GM23338 (cell line): ENCODE results near the gene IDH3A. TPM values are rescaled to one million over a fixed set of nuclear protein-coding genes. Genes with fewer than 3 reads are reported as not detected.

Source experiments
- ATAC-seq: fragments of 200-7000 bp; cut with Tn5 transposase; 3 replicates; pipeline ENCODE4 v1.9.1; 2020
- DNase-seq: peaks from one replicate; pipeline ENCODE4 v3.0.0-alpha.2; 2015; ENCODE audit warnings: low spot score
- H2AFZ ChIP-seq: fragments of 200-600 bp; sonication (generic); 2 replicates; pipeline ENCODE4 v1.8.0; 2016; ENCODE audit warnings: antibody characterized with exemption, mild to moderate bottlenecking, moderate library complexity
- H3F3A ChIP-seq: fragments of 200-600 bp; sonication (generic); replicated peaks from 2 replicates; pipeline ENCODE4 v1.8.0; 2017; ENCODE audit warnings: antibody characterized with exemption, mixed run types, low read depth
- H3K27ac ChIP-seq: fragments of 200-600 bp; sonication (generic); 2 replicates; pipeline ENCODE4 v1.6.1; 2016; ENCODE audit warnings: low read depth
- H3K27me3 ChIP-seq: fragments of 200-600 bp; sonication (generic); 2 replicates; pipeline ENCODE4 v1.8.0; 2016; ENCODE audit warnings: mild to moderate bottlenecking, mixed run types, moderate library complexity; ENCODE audit not compliant: insufficient read depth
- H3K36me3 ChIP-seq: fragments of 200-600 bp; sonication (generic); 2 replicates; pipeline ENCODE4 v1.8.0; 2016; ENCODE audit warnings: mild to moderate bottlenecking; ENCODE audit not compliant: insufficient read depth
- H3K4me1 ChIP-seq: fragments of 200-600 bp; sonication (generic); 2 replicates; pipeline ENCODE4 v1.8.0; 2016; ENCODE audit warnings: mild to moderate bottlenecking, moderate library complexity; ENCODE audit not compliant: insufficient read depth
- H3K4me2 ChIP-seq: fragments of 200-600 bp; sonication (generic); 2 replicates; pipeline ENCODE4 v1.7.1; 2017; ENCODE audit warnings: mixed run types
- H3K4me3 ChIP-seq: fragments of 200-600 bp; sonication (generic); 2 replicates; pipeline ENCODE4 v1.6.1; 2016; ENCODE audit warnings: mixed run types
- H3K79me2 ChIP-seq: fragments of 200-600 bp; sonication (generic); replicated peaks from 2 replicates; pipeline ENCODE4 v1.8.0; 2017; ENCODE audit warnings: mild to moderate bottlenecking; ENCODE audit not compliant: insufficient read depth
- H3K9me2 ChIP-seq: fragments of 200-600 bp; sonication (generic); 2 replicates; pipeline ENCODE4 v1.8.0; 2017; ENCODE audit not compliant: insufficient read depth
- H4K20me1 ChIP-seq: fragments of 200-600 bp; sonication (generic); replicated peaks from 2 replicates; pipeline ENCODE4 v1.8.0; 2017; ENCODE audit warnings: mild to moderate bottlenecking; ENCODE audit not compliant: insufficient read depth
- H3K27ac Mint-ChIP-seq: 2 replicates; pipeline ENCODE4 v1.8.0; 2020; ENCODE audit warnings: inconsistent platforms, mild to moderate bottlenecking, moderate library complexity, mixed read lengths
- H3K27me3 Mint-ChIP-seq: 3 replicates; pipeline ENCODE4 v1.8.0; 2022; ENCODE audit warnings: low read depth, mild to moderate bottlenecking, moderate library complexity, mixed read lengths, inconsistent platforms; ENCODE audit not compliant: insufficient read depth, poor library complexity
- H3K36me3 Mint-ChIP-seq: 3 replicates; pipeline ENCODE4 v1.8.0; 2021; ENCODE audit warnings: low read depth, mild to moderate bottlenecking, inconsistent platforms, moderate library complexity, mixed read lengths
- H3K4me1 Mint-ChIP-seq: 3 replicates; pipeline ENCODE4 v1.8.0; 2020; ENCODE audit warnings: mild to moderate bottlenecking, inconsistent platforms, mixed read lengths
- H3K4me3 Mint-ChIP-seq: 3 replicates; pipeline ENCODE4 v1.8.0; 2021; ENCODE audit warnings: moderate library complexity, mild to moderate bottlenecking, inconsistent platforms, mixed read lengths
- H3K9me3 Mint-ChIP-seq: 3 replicates; pipeline ENCODE4 v1.8.0; 2020; ENCODE audit warnings: moderate library complexity, mild to moderate bottlenecking, inconsistent platforms, mixed read lengths
- CREB1 ChIP-seq: fragments of 250-450 bp; sonication (Bioruptor Pico); IDR thresholded peaks from 2 replicates; pipeline ENCODE4 v1.5.0; 2020; ENCODE audit warnings: low read depth, mild to moderate bottlenecking, moderate library complexity
- ETS1 ChIP-seq: IDR thresholded peaks from 2 replicates; pipeline ENCODE4 v1.6.1; 2016; ENCODE audit warnings: antibody characterized with exemption
- JUNB ChIP-seq: IDR thresholded peaks from one replicate; pipeline ENCODE4 v1.6.1; 2016; ENCODE audit warnings: antibody characterized with exemption; ENCODE audit not compliant: unreplicated experiment
- NANOG ChIP-seq: IDR thresholded peaks from 2 replicates; pipeline ENCODE4 v1.6.1; 2016; ENCODE audit warnings: antibody characterized with exemption, borderline replicate concordance
- POLR2AphosphoS5 ChIP-seq: IDR thresholded peaks from 2 replicates; pipeline ENCODE4 v1.6.1; 2016; ENCODE audit warnings: antibody characterized with exemption, low read depth
- STAT1 ChIP-seq: IDR thresholded peaks from one replicate; pipeline ENCODE4 v1.6.1; 2016; ENCODE audit warnings: antibody characterized with exemption; ENCODE audit not compliant: unreplicated experiment
- ZNF114 ChIP-seq: fragments of 250-450 bp; sonication (Bioruptor Pico); IDR thresholded peaks from 2 replicates; pipeline ENCODE4 v1.5.0; 2020; ENCODE audit warnings: mild to moderate bottlenecking, moderate library complexity
- ZNF331 ChIP-seq: fragments of 250-450 bp; sonication (Bioruptor Pico); IDR thresholded peaks from 2 replicates; pipeline ENCODE4 v1.5.0; 2020; ENCODE audit warnings: low read depth, mild to moderate bottlenecking, moderate library complexity
- ZNF462 ChIP-seq: fragments of 250-450 bp; sonication (Bioruptor Pico); IDR thresholded peaks from 2 replicates; pipeline ENCODE4 v1.5.0; 2020; ENCODE audit warnings: mild to moderate bottlenecking, moderate library complexity
- polyA plus RNA-seq: library from polyadenylated mRNA; unstranded; fragments of >200 nt; fragmentation: Nextera tagmentation; extraction: Ambion mirVana; gene quantifications from 2 replicates; pipeline ENCODE4 v1.2.1, GENCODE V29; 2016
- total RNA-seq: library from RNA; depleted of rRNA; stranded (reverse); fragments of >200 nt; shearing (Covaris generic); gene quantifications from 2 replicates; pipeline ENCODE4 v1.2.3, GENCODE V29; 2014
- TF ChIP-seq, protein P1 (sequence below), 2 experiments: fragments of 200-600 bp in 1 of 2; sonication (generic) in 1 of 2; conservative IDR thresholded peaks; 2 replicates each; pipeline versions ENCODE4 v1.5.1 to v1.6.1; 2016 to 2017; ENCODE audit warnings: antibody characterized with exemption in 2 of 2, low read depth in 2 of 2, mild to moderate bottlenecking in 2 of 2, moderate library complexity in 1 of 2

Gene IDH3A
- total and polyA plus RNA-seq, 2 experiments from 2014 or later, result 24.1 to 41.6 TPM

GRCh38 chr15:78206326-78207109 is 57.4 kb downstream of the IDH3A start:
- Histone ChIP-seq H3K79me2 (no peaks in the 10 kb centered on the region), H3K36me3 (no peaks in the 10 kb centered on the region), H3K4me2 (no peak overlapping the region), H3F3A (no peaks in the 10 kb centered on the region), H3K4me1 (no peaks in the 10 kb centered on the region), H2AFZ (no peak overlapping the region), H3K27me3 (no peaks in the 10 kb centered on the region), H3K27ac (no peak overlapping the region), H3K9me2 (no peaks in the 10 kb centered on the region), H4K20me1 (no peaks in the 10 kb centered on the region), H3K4me3 (no peak overlapping the region)
- Mint-ChIP-seq H3K27ac (peak overlapping the region; percentile 56), H3K4me3 (no peak overlapping the region), H3K36me3 (no peaks in the 10 kb centered on the region), H3K4me1 (peaks cover 7% of the 10 kb centered on the region), H3K27me3 (peaks cover 7% of the 10 kb centered on the region), H3K9me3 (no peaks in the 10 kb centered on the region)
- no peak for TF ChIP-seq NANOG
- TF ChIP-seq CREB1 (CRISPR knock-in tag), result no peak
- TF ChIP-seq, protein P1, sequence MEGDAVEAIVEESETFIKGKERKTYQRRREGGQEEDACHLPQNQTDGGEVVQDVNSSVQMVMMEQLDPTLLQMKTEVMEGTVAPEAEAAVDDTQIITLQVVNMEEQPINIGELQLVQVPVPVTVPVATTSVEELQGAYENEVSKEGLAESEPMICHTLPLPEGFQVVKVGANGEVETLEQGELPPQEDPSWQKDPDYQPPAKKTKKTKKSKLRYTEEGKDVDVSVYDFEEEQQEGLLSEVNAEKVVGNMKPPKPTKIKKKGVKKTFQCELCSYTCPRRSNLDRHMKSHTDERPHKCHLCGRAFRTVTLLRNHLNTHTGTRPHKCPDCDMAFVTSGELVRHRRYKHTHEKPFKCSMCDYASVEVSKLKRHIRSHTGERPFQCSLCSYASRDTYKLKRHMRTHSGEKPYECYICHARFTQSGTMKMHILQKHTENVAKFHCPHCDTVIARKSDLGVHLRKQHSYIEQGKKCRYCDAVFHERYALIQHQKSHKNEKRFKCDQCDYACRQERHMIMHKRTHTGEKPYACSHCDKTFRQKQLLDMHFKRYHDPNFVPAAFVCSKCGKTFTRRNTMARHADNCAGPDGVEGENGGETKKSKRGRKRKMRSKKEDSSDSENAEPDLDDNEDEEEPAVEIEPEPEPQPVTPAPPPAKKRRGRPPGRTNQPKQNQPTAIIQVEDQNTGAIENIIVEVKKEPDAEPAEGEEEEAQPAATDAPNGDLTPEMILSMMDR (conservative IDR thresholded peaks at IDR 0.05; ENCODE audit: low read depth in 2 of 2), result no peak
- TF ChIP-seq POLR2AphosphoS5, result no peak
- no peak for TF ChIP-seq ZNF462
- TF ChIP-seq ETS1, result no peak
- no peak for TF ChIP-seq ZNF331 (CRISPR knock-in tag)
- no peak for TF ChIP-seq JUNB
- no peak for TF ChIP-seq STAT1
- no peak for TF ChIP-seq ZNF114 (CRISPR knock-in tag)
- DNase-seq (no peak), ATAC-seq (no peak)
